NOMO-1 treated with dmso at 0.1 percent for 144 hours (cell line): ENCODE data around the gene NCBP2L.

Source experiments
- DNase-seq: peaks from one replicate; lab custom pipeline; 2025; ENCODE audit not compliant: unreplicated experiment; lab: John Stamatoyannopoulos, UW

NCBP2L gene

GRCh38 chrX:107777536-107777832 is at the start of gene NCBP2L:
NCBP2L (plus strand) TSS chrX:107777733; CDS start chrX:107794221, 16,488 bp downstream.
- DNase-seq: no peak

GRCh38 chrX:107728371-107729099 is 49.0 kb upstream of the NCBP2L start:
- no peak for DNase-seq

GRCh38 chrX:107729558-107730297 is 47.8 kb upstream of the NCBP2L start:
- DNase-seq: no peak

GRCh38 chrX:107730298-107730655 is 47.3 kb upstream of the NCBP2L start:
- DNase-seq: no peak

- no peak for DNase-seq
These were observed 46.4 kb upstream of the NCBP2L start for GRCh38 chrX:107730991-107731766.

GRCh38 chrX:107731831-107732502 is 45.6 kb upstream of the NCBP2L start:
- no peak for DNase-seq

GRCh38 chrX:107733686-107734085 is 43.8 kb upstream of the NCBP2L start:
- no peak for DNase-seq

- DNase-seq: no peak
These were observed 42.9 kb upstream of the NCBP2L start for GRCh38 chrX:107734646-107735045.

GRCh38 chrX:107736781-107737531 is 40.6 kb upstream of the NCBP2L start:
- DNase-seq: no peak

- DNase-seq: no peak
These were observed 39.3 kb upstream of the NCBP2L start for GRCh38 chrX:107738272-107738671.

GRCh38 chrX:107738768-107739167 is 38.8 kb upstream of the NCBP2L start:
- no peak for DNase-seq

GRCh38 chrX:107739541-107739940 is 38.0 kb upstream of the NCBP2L start:
- no peak for DNase-seq

GRCh38 chrX:107741404-107741790 is 36.1 kb upstream of the NCBP2L start:
- no peak for DNase-seq

GRCh38 chrX:107742700-107743191 is 34.8 kb upstream of the NCBP2L start:
- no peak for DNase-seq

GRCh38 chrX:107743995-107744394 is 33.5 kb upstream of the NCBP2L start:
- DNase-seq: no peak

- DNase-seq: no peak
These were observed 32.7 kb upstream of the NCBP2L start for GRCh38 chrX:107744868-107745267.

- no peak for DNase-seq
These were observed 29.9 kb upstream of the NCBP2L start for GRCh38 chrX:107747596-107748161.

- DNase-seq: no peak
These were observed 29.0 kb upstream of the NCBP2L start for GRCh38 chrX:107748506-107748905.

- DNase-seq: no peak
These were observed 27.3 kb upstream of the NCBP2L start for GRCh38 chrX:107750263-107750662.

- no peak for DNase-seq
These were observed 26.6 kb upstream of the NCBP2L start for GRCh38 chrX:107750861-107751445.
